Measurements from ENCODE around the gene IRGC.

IRGC gene

GRCh38 chr19:43668406-43669109 lies 47.3 kb upstream of the IRGC start:
- Histone ChIP-seq H3K9me2 (ENCODE audit: low read depth, low read length) (no peaks in the 10 kb centered on the region), H3K9me3 (ENCODE audit: low read length) (no peaks in the 10 kb centered on the region), H3K4me2 (ENCODE audit: low read length) (peak overlapping the region; percentile 83), H3K9ac (ENCODE audit: low read length) (peak overlapping the region; percentile 43; the same call in 1 of the 2 replicates), H3K36me3 (ENCODE audit: insufficient read depth, low read length) (no peaks in the 10 kb centered on the region), H3K79me2 (ENCODE audit: insufficient read depth, low read length) (no peaks in the 10 kb centered on the region), H2AFZ (ENCODE audit: low read length) (peak overlapping the region; percentile 38; the same call in 1 of the 2 replicates), H3F3A (ENCODE audit: insufficient read depth, low read length) (no peaks in the 10 kb centered on the region), H4K20me1 (ENCODE audit: insufficient read depth, low read length) (no peaks in the 10 kb centered on the region), H3K27me3 (ENCODE audit: insufficient read depth, low read length) (no peaks in the 10 kb centered on the region), H3K4me3 (ENCODE audit: low read depth, low read length, poor library complexity, severe bottlenecking) (peak overlapping the region; percentile 57), H3K27ac (ENCODE audit: low read depth, low read length, poor library complexity, severe bottlenecking) (no peak overlapping the region), H3K4me1 (ENCODE audit: insufficient read depth, low read length, severe bottlenecking) (peaks cover 8% of the 10 kb centered on the region)
- TF ChIP-seq EZH2 (IDR thresholded peaks at IDR 0.05; ENCODE audit: borderline replicate concordance, low read length) (no peak), CTCF (IDR thresholded peaks at IDR 0.05; ENCODE audit: low read length) (no peak)

GRCh38 chr19:43672061-43672679 lies 43.7 kb upstream of the IRGC start:
- H4K20me1 ChIP-seq (ENCODE audit: insufficient read depth, low read length) = no peaks in the 10 kb centered on the region
- no peak overlapping the region for H3K4me3 ChIP-seq (ENCODE audit: low read depth, low read length, poor library complexity, severe bottlenecking)
- no peaks in the 10 kb centered on the region for H3F3A ChIP-seq (ENCODE audit: insufficient read depth, low read length)
- no peak overlapping the region for H3K9ac ChIP-seq (ENCODE audit: low read length)
- no peaks in the 10 kb centered on the region for H3K79me2 ChIP-seq (ENCODE audit: insufficient read depth, low read length)
- no peak overlapping the region for H3K4me2 ChIP-seq (ENCODE audit: low read length)
- H3K27ac ChIP-seq (ENCODE audit: low read depth, low read length, poor library complexity, severe bottlenecking) = no peak overlapping the region
- no peak for TF ChIP-seq CTCF (IDR thresholded peaks at IDR 0.05; ENCODE audit: low read length)
- no peak for TF ChIP-seq EZH2 (IDR thresholded peaks at IDR 0.05; ENCODE audit: borderline replicate concordance, low read length)
- H3K4me1 ChIP-seq (ENCODE audit: insufficient read depth, low read length, severe bottlenecking) = peaks cover 8% of the 10 kb centered on the region
- H2AFZ ChIP-seq (ENCODE audit: low read length) = no peak overlapping the region
- H3K9me3 ChIP-seq (ENCODE audit: low read length) = no peaks in the 10 kb centered on the region
- no peaks in the 10 kb centered on the region for H3K9me2 ChIP-seq (ENCODE audit: low read depth, low read length)
- H3K36me3 ChIP-seq (ENCODE audit: insufficient read depth, low read length) = no peaks in the 10 kb centered on the region
- no peaks in the 10 kb centered on the region for H3K27me3 ChIP-seq (ENCODE audit: insufficient read depth, low read length)

- Histone ChIP-seq H3K9me3 (ENCODE audit: low read length) (no peaks in the 10 kb centered on the region), H3K79me2 (ENCODE audit: insufficient read depth, low read length) (no peaks in the 10 kb centered on the region), H3K9ac (ENCODE audit: low read length) (no peak overlapping the region), H3K4me3 (ENCODE audit: low read depth, low read length, poor library complexity, severe bottlenecking) (no peak overlapping the region), H3K4me2 (ENCODE audit: low read length) (no peak overlapping the region), H4K20me1 (ENCODE audit: insufficient read depth, low read length) (no peaks in the 10 kb centered on the region), H3K27me3 (ENCODE audit: insufficient read depth, low read length) (no peaks in the 10 kb centered on the region), H3F3A (ENCODE audit: insufficient read depth, low read length) (no peaks in the 10 kb centered on the region), H3K9me2 (ENCODE audit: low read depth, low read length) (no peaks in the 10 kb centered on the region), H3K4me1 (ENCODE audit: insufficient read depth, low read length, severe bottlenecking) (peaks cover 8% of the 10 kb centered on the region), H3K36me3 (ENCODE audit: insufficient read depth, low read length) (no peaks in the 10 kb centered on the region), H2AFZ (ENCODE audit: low read length) (no peak overlapping the region), H3K27ac (ENCODE audit: low read depth, low read length, poor library complexity, severe bottlenecking) (no peak overlapping the region)
- TF ChIP-seq EZH2 (IDR thresholded peaks at IDR 0.05; ENCODE audit: borderline replicate concordance, low read length) = no peak
- no peak for TF ChIP-seq CTCF (IDR thresholded peaks at IDR 0.05; ENCODE audit: low read length)
Observed at GRCh38 chr19:43673637-43674036, 42.2 kb upstream of the IRGC start.

Measured in OCI-LY1 (cell line).